Cerebellar nuclear complex (tissue), 1 donor: ENCODE data around the gene MBNL2.

ENCODE experiments used
- DNase-seq, 2 experiments: peaks; one replicate each; lab custom pipeline; 2025; lab: John Stamatoyannopoulos, UW

The MBNL2 gene

DNA sequence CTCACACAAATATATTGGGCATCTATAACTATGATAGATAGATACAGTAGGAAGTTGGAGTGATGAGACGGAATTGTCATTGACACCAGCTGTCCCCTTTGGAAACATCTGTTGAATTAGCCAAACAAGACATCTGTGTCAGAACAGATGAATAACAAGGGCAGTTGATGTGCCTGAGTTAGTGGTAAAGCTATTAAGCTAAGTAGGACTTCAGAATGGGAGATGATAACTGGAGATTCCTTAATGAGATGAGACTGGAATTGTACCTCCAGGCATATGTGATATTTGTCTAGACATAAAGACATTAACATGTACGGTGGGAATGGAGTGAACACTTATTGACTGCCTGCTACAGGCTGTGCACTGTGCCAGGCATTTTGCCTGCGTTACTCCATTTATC lies 78.7 kb downstream of the MBNL2 start:
- DNase-seq, result no peak

DNA sequence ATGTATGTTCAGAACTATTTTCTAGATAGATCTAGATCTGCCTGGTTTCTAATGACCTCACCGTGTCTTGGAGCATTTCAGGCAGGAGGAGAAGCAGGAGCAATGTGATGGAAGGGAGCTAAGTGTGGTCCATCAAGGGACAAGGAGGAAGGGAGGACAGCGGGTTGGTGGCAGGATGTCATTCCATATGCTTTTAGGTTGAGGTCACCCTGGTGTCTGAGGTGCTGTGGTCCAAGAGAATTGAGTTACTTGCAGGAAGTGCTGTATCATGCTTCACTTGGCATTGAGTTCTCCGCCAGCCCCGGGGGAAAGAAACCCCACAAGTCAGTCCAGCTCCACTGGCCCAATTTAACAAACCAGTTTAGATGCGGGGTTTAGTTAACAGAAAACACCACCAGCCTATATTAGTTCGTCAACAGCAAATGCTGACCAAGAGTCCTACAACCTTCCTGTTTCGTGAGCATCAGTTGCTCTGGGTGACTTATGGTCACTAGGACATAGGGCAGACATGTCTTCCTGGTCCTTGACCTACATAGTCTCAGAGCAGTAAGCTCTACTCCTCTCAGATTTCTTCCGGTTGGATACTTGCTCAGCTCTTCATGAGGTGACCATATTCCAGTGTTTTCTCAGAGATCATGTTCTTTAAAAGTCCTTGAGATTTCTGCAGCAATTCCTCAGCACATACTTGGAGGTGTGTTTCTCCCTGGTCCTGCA lies 79.4 kb downstream of the MBNL2 start:
- no peak for DNase-seq

DNA sequence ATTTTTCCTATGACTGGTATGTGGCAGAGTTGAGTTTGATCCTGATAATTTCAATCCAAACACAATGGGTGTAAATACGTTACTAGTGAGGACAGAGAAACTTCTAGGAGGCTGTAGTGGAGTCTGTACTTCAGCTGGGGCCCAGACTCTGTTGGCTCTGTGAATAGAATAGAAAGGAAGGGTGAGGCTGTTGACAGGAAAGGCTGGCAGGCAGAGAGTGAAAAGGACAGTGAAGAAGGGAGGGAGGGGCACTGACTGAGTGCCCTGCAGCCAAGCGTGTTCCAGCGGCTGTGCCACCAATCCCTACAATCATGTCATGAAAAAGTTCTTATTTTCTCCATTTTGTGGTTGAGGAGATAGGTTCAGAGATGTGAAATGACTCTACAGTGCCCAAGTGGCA lies 80.5 kb downstream of the MBNL2 start:
- no peak for DNase-seq

DNA sequence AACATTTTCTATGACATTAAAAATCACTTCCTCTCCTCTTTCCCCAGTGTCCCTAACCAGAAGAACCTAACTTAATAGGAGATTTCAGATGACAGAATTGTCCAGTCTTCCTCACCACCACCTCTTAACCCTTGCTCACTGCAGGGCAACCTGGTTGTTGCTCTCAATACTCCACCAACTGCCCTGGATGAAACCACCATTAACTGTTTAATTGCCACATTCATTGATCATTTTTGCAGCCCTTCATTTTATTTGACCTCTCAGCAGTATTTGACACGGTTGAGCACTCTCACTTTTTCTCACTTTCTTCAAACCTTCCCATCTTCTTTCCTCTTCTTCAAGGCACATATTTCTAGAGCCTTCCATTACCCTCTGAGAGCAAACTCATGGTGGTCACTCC lies 84.0 kb downstream of the MBNL2 start:
- DNase-seq, result no peak

DNA sequence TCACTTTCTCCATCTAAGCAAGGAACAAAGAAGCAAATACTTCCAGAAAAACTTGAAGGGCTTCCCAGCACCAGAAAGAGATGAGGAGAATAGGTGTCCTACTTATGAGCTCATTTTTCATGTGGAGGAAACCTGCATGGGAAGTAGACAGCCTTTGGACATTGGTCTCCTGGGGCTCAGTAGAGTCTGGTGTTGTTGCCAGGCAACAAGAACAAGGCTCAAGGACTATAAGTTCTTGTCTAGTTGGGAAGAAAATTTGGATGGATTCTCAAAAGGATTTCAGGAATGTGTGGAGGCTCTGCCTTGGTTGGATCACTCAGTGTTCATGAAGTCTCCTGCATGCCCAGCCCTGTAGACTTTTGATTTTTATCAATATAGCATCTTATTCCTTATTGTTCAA lies 84.5 kb downstream of the MBNL2 start:
- no peak for DNase-seq

DNA sequence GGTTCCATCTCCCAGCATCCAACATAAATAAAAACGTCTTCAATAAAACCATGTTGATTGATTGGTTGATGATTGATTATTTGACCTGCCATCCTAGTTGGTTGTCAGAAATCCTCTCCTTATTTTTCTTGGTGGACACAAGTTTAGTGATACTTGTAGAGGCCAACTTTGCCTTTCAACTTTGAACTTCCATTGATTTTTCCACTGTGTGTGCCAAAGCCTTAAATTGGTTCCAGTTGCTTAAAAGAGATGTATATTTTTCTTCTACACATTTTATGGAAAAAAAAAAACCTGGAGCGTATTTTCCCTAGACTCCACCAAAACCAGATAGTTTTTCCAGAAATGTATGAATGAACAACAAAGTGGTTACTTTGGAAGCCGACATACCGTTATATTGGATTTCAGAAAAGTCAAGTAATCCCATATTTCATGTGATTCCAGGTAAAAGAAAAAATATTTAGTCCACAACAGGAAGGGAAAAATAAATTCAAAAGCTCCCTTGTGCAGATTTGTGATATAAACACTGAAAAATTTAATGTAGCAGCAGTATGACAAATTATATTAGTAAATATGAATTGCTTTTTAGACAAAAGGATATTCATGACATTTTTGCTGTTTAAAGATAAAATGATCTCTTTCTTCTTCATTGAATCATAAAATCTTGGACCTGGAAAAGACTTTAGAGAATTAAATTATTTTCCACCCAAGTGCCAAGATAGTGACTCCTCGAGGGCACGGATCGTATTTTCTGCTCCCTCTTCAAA lies 85.2 kb downstream of the MBNL2 start:
- no peak for DNase-seq

DNA sequence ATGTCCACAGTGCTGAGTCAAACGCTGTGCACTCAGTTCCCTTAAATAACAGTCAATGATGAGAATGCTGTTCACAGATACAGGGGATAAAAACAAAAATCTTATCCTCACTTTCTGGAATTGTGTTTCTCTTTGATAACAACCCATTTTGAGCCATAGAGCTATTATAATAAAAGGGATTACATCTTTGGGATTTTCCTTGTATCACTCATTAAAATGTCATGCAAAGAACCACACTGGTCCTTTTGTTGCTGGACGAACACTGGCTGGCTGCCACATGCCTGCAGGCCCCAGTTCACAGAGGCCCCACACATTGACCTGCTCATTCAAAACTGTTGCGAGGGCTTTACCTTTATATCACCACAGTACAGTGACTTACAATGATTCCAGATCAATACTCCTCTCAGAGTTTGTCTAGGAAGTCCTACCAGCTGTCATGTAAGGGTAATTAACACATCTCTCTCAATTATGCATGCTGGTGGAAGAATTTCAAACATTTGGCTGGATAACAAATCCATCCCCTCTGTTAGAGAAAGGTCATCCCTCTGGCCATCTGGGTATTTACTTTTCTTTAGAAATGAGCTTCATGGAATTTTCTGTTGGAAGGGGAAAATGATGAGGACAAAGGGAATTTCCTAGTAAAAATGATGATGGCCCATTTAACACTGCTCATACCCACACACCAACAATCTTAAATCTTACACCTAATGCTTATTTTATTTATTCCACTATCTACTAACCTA lies 85.9 kb downstream of the MBNL2 start:
- DNase-seq, result no peak

DNA sequence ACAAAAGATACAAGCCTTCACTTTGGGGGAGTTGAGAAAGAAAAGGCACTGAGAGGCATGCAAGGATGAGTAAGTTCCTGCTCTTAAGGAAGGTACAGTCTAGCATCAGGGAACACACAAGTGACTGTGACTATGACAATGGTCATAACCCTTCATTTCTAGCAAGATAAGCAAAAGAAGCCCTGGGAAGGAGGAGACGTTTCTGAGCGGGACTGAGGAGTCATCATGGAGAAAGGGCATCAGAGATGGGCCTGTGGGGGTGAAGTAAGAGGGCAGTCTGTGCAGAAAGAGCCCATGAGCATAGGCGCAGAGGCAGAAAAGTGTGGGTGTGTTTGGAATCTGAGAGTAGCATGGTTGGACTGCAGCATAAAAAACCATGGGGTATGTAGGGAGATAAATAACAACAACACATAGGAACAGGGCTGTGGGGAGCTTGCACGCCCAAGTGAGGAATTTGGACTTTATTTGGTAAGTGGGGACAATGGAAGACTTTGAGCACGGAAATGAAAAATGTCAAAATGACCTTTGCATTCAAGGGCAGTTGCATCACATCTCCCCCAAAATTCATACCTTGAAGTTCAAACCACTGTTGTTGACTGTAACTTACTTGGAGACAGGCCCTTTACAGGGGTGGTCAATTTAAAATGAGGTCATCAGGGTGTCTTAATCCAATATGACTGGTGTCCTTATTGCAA lies 86.7 kb downstream of the MBNL2 start:
- no peak for DNase-seq

DNA sequence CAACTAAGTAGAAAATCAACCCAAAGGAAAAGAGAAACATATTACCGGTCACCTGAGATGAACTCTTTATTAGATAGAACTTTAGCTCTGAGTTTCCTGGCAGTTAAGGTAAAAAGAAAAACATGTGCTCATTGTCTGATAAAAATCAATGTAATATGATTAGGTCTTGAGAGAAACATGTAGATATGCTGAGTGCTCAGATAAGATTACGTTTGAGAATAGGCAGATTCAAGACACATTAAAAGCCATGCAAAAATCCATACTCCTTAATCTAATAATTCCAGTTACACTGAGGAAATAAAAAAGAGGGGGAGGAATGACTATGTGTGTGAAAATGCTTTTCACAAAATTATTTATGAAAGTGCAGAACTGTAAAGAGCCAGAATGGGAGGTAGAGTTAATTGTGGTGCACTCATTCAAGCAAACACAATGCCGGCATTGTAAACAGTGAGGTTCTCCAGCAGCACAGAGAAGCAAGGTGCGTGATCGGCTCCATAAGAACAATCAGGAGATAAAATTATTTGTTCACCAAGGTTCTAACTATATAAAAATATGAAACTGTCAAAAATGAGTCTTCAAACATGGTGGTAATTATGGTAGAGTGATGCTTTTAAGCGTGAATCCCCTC lies 88.8 kb downstream of the MBNL2 start:
- no peak for DNase-seq

DNA sequence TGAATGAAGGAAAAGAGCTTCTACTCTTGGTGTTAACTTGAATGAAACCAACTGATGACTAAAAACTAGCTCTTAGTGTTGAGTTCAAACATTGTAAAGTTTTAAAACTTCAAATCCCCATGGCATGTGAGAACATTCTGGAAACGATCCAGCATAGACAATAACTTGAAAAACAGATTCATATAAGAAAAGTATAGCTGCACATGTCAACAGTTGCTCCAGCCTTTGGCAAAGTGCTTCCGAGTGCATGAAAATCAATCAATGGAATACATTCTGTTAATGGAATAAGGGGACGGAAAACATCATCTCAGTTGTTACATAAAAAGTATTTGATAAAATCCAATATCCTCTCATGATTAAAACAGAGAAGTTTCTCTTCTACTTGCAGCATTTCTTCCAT lies 89.8 kb downstream of the MBNL2 start:
- DNase-seq, result no peak

DNA sequence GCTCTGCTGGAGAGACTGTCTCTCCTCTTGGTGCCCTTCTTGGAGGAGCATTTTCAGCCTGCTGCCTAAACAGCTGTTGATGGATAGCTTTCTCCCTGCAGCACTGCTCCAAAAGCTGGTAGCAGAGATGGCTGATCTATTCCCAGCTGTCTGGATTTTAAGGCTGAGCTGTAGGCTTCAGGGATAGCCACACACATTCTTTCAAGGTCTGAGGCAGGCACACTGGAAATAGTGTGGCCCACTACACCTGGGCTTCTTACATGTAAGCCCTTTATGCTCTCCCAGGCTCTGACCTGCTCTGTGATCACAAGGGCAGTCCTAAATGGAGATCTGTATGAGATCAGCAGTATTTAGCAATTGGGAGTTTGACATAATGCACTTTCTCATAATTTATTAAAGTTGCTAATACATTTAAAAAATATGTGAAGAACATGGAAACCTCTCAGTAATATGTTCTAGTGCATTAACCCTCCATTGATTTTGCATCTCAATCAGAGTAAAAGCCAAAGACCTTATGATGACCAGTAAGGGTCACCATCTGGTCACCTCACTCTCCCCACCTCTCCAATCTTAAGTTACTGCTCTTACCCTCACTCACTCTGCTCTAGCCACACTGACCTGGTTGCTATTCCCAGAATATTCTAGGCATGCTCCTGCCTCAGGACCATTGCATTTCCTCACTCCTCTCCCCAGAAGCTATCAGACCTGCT lies 91.6 kb downstream of the MBNL2 start:
- DNase-seq, result no peak

DNA sequence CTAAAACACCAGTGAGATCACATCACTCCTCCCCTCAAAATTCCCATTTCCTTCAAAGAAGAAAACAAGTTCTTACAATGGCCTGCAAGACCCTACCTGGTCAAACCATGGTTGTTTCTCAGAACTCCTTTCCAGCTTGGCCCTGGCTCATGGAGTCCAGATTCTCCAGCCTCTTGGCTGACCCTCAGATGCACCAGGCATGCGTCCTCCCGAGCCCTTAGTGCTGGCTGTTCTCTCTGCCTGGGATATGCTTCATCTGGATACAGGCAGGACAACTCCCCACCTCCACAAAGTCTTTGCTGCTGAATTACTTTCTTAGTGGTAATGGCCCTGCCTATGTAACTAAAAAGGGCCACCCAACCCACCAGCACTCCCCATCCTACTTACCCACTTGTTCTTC lies 94.3 kb downstream of the MBNL2 start:
- DNase-seq, result no peak

DNA sequence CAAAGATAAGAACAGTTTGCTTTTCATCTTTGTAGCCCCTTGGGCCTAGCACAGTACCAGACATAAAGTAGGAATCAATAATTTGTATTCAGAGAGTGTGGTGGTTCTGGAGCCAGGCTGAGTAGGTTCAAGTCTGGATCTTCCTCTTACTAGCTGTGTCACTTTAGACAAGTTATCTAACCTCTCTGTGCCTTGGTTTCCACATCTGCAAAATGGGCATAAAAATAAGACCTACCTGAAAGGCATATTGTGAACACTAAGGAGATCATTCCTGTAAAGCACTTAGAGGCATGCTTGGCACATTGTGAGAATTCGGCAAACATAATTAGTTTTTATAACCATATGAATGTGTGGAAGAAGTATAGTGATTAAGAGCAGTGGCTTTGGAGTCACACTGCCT lies 95.8 kb downstream of the MBNL2 start:
- DNase-seq, result no peak

DNA sequence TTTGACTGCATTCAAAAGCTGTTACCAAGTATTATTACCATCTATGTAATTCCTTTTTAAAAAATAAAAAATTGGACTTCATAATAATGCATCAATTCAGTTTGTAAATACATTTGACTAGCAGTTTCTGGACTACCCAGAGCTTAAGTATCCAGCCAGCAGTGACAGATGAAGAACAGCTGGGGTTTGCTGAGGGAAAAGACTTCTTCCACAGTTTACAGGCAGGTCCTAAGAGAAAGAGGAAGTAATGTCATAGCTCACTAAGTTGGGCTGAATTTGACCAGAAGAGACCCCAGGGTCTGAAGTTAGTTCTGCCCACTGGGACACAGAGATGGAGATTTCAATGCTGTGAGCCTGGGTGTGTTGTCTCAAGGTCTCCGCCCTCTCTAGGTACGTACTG lies 96.4 kb downstream of the MBNL2 start:
- DNase-seq, result no peak

DNA sequence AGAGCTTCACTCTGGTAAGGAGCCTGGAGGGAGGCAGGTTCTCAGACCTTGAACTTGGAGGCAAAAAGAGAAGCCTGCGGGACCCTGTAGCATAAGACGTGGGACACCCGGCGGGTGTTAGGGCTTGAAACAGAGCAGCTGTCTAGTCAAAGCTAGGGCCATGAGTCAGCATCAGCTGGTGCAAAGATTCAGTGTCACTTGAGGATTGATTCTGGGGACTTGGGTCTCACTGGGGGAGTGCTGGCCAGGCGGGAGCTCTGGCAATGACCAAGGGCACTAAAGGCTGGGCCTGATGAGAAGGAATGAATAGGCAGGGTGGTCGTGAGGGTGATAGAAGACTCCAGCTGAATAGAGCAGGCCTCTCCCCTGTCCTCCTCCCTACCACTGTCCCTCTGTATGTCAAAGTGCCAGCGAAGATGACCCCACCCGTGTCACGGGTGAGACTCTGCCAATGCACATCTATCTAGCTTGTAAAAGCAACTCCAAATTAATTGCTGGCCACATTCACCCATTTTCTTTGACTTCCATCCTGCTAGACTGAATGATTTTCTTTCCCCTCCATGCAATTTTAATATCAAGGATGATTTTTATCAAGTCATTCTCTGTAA lies 97.1 kb downstream of the MBNL2 start:
- DNase-seq, result no peak

DNA sequence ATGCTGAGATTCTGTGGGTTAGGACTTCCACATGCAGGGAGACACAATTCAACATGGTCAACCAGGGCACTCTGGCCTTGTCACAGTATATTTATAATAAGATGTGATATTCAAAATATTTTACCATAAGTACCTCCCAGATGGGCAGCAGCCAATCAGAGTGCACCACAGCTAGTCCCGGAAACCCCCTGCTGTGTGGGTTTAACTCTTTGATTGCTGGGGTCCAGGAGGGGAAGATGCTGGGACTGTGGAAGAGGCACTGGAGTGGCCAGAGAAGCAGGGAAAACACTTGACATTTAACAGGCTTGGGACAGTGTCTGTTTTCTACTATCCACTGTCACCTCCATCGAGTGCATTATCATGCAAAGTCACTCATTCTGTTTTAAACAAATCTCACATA lies 99.0 kb downstream of the MBNL2 start:
- DNase-seq, result no peak

DNA sequence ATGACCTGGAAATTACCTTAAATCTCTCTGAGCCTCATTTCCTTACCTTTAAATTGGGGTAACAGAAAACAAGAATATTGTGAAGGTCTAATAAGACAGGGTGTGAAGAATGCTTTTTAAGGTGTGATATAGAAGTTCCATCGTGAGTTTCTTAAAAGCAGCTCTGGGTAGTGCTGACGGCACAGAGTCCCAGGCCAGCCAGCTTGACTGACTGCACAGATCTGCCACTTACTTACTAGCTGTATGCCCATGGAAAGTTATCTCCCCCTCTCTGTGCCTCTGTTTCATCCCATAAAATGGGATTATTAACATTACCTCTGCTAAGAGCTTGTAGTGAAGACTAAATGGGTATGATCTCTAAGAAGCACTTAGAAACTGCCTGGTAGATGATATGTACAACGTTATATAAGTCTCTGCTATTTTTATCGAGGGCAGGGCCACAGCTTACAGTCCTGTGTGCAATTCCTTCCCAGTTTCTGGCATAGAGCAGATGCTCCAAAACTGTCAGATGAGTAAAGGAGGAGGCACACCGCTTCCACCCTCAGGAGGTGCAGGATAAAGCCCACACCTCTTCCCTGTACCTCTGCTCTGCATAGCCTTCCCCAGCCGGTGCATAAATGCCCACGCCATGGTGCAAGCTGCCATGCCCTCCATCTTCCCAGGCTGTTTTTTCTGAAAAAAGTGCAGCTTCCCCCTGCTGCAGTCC lies 99.6 kb downstream of the MBNL2 start:
- DNase-seq, result no peak

DNA sequence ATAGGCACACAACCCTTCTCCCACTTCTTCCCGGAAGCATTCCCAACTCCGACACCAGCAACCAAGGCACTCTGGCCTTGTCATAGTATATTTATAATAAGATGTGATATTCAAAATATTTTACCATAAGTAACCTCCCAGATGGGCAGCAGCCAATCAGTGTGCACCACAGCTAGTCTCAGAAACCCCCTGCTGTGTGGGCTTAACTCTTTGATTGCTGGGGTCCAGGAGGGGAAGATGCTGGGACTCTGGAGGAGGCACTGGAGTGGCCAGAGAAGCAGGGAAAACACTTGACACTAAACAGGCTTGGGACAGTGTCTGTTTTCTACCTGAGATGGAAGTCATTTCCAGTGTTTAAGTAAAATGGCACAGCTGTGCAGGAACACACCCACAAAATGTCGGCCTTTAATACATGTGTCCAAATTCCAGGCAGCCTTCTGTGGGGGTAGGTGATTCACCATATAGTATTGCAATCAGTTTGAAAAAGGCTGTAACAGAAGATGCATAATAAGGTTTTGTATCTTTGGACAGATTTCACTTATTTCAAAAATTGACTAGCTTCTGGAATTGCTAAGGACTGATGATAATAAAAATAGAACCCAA lies 100.7 kb downstream of the MBNL2 start:
- no peak for DNase-seq

DNA sequence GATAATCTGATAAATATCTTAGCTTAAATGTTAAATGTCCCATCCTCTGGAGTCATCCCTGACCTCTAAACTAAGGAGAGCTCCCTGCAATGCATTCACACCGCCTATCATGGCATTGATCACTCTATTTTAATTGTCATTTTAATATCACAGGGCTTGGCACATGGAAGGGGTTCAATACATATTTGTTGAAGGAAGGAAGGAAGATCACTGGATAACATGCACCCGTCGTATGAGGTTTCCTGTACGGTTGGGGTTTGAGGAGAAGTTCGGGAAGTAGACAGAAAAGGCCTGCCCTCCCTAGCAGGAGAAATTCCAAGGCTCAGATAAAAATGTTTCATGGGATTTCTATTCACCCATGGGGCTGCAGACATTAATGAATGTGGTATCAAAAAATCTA lies 102.0 kb downstream of the MBNL2 start:
- DNase-seq, result no peak

DNA sequence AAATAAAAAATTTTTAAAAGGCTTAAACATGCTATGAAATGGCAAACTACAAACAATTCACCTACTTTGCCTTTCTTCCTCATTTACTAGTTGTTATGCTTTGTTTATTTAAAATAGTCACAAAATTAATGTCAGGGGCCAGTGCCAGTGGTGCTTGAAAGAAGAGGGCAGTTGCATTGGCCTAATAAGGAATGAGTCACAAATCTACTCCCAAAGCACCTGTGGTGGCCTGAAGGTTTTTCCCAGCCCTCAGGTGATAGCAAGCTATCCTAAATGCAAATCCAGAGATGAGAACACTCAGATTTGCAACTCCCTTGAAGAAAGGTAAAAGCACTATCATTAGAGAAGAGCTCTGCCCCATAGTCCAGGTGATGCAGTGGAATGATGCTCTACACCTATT lies 103.6 kb downstream of the MBNL2 start:
- no peak for DNase-seq
